ENCODE data around the gene SPAG16. TPM values are rescaled to one million over a fixed set of nuclear protein-coding genes. Genes with fewer than 3 reads are reported as not detected.

The SPAG16 gene
- total and polyA plus RNA-seq, 4 donors = 8.7 to 90.6 (median 21.6) TPM

DNA sequence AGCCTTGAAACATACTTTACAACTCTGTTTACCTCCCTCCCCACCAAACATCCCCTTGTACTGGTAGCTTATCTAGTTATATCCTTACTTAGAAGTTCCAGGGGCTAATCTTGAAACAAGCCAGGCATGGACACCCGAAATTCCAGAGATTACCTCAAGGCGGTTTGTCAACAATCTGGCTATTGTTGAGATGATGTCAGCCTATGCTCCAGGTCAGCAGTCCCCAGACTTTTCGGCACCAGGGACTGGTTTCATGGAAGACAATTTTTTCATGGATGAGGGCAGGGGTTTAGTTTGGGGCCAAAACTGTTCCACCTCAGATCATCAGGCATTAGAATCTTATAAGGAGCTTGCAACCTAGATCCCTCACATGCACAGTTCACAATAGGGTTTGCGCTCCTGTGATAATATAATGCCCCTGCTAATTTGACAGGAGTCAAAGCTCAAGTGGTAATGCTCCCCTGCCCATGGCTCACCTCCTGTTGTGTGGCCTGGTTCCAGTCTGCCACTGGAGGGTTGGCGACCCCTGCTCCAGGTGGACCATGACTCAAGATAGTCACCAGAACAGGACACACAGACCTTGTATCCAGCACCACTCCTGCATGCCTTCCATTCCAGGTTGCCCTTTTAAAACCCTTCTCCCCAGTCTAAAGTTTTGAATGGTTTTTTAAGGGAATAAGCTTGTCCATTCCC, 171.2 kb downstream of the SPAG16 start:
- no peak overlapping the region for H3K27ac ChIP-seq (ENCODE audit: low read depth in 1 of 2, low read length in 1 of 2)
- TF ChIP-seq, protein P1, sequence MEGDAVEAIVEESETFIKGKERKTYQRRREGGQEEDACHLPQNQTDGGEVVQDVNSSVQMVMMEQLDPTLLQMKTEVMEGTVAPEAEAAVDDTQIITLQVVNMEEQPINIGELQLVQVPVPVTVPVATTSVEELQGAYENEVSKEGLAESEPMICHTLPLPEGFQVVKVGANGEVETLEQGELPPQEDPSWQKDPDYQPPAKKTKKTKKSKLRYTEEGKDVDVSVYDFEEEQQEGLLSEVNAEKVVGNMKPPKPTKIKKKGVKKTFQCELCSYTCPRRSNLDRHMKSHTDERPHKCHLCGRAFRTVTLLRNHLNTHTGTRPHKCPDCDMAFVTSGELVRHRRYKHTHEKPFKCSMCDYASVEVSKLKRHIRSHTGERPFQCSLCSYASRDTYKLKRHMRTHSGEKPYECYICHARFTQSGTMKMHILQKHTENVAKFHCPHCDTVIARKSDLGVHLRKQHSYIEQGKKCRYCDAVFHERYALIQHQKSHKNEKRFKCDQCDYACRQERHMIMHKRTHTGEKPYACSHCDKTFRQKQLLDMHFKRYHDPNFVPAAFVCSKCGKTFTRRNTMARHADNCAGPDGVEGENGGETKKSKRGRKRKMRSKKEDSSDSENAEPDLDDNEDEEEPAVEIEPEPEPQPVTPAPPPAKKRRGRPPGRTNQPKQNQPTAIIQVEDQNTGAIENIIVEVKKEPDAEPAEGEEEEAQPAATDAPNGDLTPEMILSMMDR (IDR thresholded peaks at IDR 0.05; ENCODE audit: control extremely low read depth, extremely low read depth) = no peak
- WGBS, 2 donors = 75 to 87% methylated on average over 5 of the region's 5 CpGs

DNA sequence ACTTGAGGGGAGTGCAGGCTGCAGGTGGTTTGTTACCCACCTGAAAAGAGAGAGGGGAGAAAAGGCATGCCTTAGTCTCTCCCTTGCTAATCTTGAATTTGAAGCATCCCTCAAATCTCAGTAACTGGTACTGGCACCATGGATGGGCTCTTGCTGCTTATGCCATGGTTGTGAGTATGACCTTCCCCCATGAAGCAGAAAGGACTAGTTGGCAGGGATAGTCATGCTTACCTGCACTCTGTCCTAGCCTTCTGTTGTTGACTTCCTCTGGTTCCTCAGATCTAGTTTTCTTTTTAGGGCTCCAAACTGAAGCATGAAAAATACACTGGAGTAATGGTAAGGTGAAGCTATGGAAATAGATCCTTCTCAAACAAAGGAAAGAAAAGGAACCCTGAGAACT, 191.2 kb downstream of the SPAG16 start:
- Histone ChIP-seq H3K27me3 (ENCODE audit: control insufficient read depth in 3 of 3, insufficient read depth in 3 of 3, low read length in 2 of 3) (no peaks in the 10 kb centered on the region), H3K36me3 (ENCODE audit: control insufficient read depth in 4 of 4, insufficient read depth in 4 of 4, low read length in 4 of 4) (no peaks in the 10 kb centered on the region)

More for the DNA sequence above, 171.2 kb downstream of the SPAG16 start:
- H3K27me3 ChIP-seq (ENCODE audit: control insufficient read depth in 3 of 3, insufficient read depth in 3 of 3, low read length in 2 of 3) = no peaks in the 10 kb centered on the region
- H3K4me1 ChIP-seq (ENCODE audit: control insufficient read depth in 5 of 5, insufficient read depth in 5 of 5, low read length in 5 of 5) = no peaks in the 10 kb centered on the region
- H3K4me3 ChIP-seq = no peak overlapping the region
- no peak overlapping the region for H3K9ac ChIP-seq (ENCODE audit: insufficient read depth in 1 of 2, low read length in 2 of 2)
- no peaks in the 10 kb centered on the region for H3K36me3 ChIP-seq (ENCODE audit: control insufficient read depth in 4 of 4, insufficient read depth in 4 of 4, low read length in 4 of 4)
- DNase-seq (no peak), ATAC-seq (ENCODE audit: insufficient read depth, low FRiP score) (no peak)
- H3K9me3 ChIP-seq (ENCODE audit: control insufficient read depth in 4 of 4, insufficient read depth in 3 of 4, low read length in 3 of 4) = no peaks in the 10 kb centered on the region

DNA sequence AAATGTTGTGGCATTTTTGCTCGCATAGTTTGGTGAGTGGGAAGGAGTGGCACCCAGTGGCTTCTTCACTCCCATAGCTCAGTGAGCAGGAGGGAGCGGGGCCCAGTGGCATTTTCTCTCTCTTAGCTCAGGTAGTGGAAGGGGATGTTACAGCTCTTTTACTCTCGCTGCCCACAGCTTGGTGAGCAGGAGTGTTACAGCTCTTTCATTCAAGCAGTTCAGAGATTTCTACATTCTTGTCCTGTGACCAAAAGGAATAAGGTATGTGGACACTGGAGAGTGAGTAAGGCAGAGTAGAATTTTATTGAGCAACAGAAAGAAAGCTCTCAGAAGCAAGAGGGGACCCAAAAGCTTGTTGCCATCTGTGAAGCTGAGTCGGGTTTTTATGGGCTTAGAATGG, 192.4 kb downstream of the SPAG16 start:
- H3K36me3 ChIP-seq (ENCODE audit: control insufficient read depth in 4 of 4, insufficient read depth in 4 of 4, low read length in 4 of 4) = no peaks in the 10 kb centered on the region
- ATAC-seq (ENCODE audit: insufficient read depth, low FRiP score) = no peak
- TF ChIP-seq, protein P1 (IDR thresholded peaks at IDR 0.05; ENCODE audit: control extremely low read depth, extremely low read depth) = no peak
- H3K27me3 ChIP-seq (ENCODE audit: control insufficient read depth in 3 of 3, insufficient read depth in 3 of 3, low read length in 2 of 3) = no peaks in the 10 kb centered on the region
- H3K4me1 ChIP-seq (ENCODE audit: control insufficient read depth in 5 of 5, insufficient read depth in 5 of 5, low read length in 5 of 5) = no peaks in the 10 kb centered on the region
- 74 to 91% methylated on average over 4 of the region's 4 CpGs for WGBS, 2 donors
- H3K9ac ChIP-seq (ENCODE audit: insufficient read depth in 1 of 2, low read length in 2 of 2) = no peak overlapping the region
- H3K9me3 ChIP-seq (ENCODE audit: control insufficient read depth in 4 of 4, insufficient read depth in 3 of 4, low read length in 3 of 4) = peaks cover 0 to 20% (median 14%) of the 10 kb centered on the region in 4 donors
- no peak for DNase-seq
- H3K4me3 ChIP-seq = no peak overlapping the region
- no peak overlapping the region for H3K27ac ChIP-seq (ENCODE audit: low read depth in 1 of 2, low read length in 1 of 2)

More for the DNA sequence above, 191.2 kb downstream of the SPAG16 start:
- DNase-seq = no peak
- no peaks in the 10 kb centered on the region for H3K4me1 ChIP-seq (ENCODE audit: control insufficient read depth in 5 of 5, insufficient read depth in 5 of 5, low read length in 5 of 5)
- H3K27ac ChIP-seq (ENCODE audit: low read depth in 1 of 2, low read length in 1 of 2) = no peak overlapping the region
- no peak overlapping the region for H3K9ac ChIP-seq (ENCODE audit: insufficient read depth in 1 of 2, low read length in 2 of 2)
- TF ChIP-seq, protein P1 (IDR thresholded peaks at IDR 0.05; ENCODE audit: control extremely low read depth, extremely low read depth) = no peak
- ATAC-seq (ENCODE audit: insufficient read depth, low FRiP score) = no peak
- H3K9me3 ChIP-seq (ENCODE audit: control insufficient read depth in 4 of 4, insufficient read depth in 3 of 4, low read length in 3 of 4) = peaks cover 0 to 20% (median 14%) of the 10 kb centered on the region in 4 donors
- H3K4me3 ChIP-seq = no peak overlapping the region

DNA sequence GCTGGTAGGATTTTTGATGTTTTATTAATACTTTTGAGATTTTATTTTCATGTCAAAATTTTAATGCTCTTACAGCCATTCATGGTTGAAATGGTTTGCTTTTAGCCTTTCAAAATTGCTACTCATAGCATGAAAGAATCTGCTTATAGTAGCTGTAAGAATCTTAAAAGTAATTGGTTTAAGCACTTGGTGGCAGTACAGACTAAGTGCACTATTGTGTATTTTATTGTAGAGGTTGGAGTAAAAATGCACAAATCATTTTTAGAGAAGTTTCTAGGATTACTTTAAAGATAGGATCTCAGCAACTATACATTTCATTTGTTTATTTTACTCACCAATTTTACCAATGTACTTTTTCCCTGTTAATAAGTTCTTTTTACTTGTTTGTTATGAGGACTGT, 205.8 kb downstream of the SPAG16 start:
- TF ChIP-seq, protein P1 (IDR thresholded peaks at IDR 0.05; ENCODE audit: control extremely low read depth, extremely low read depth) = no peak
- peak in 2 of 3 donors; percentile 0 to 4 for DNase-seq
- Histone ChIP-seq H3K4me3 (no peak overlapping the region), H3K9ac (ENCODE audit: insufficient read depth in 1 of 2, low read length in 2 of 2) (no peak overlapping the region), H3K36me3 (ENCODE audit: control insufficient read depth in 4 of 4, insufficient read depth in 4 of 4, low read length in 4 of 4) (no peaks in the 10 kb centered on the region), H3K27ac (ENCODE audit: low read depth in 1 of 2, low read length in 1 of 2) (no peak overlapping the region), H3K9me3 (ENCODE audit: control insufficient read depth in 4 of 4, insufficient read depth in 3 of 4, low read length in 3 of 4) (no peaks in the 10 kb centered on the region), H3K27me3 (ENCODE audit: control insufficient read depth in 3 of 3, insufficient read depth in 3 of 3, low read length in 2 of 3) (no peaks in the 10 kb centered on the region), H3K4me1 (ENCODE audit: control insufficient read depth in 5 of 5, insufficient read depth in 5 of 5, low read length in 5 of 5) (no peaks in the 10 kb centered on the region)
- ATAC-seq (ENCODE audit: insufficient read depth, low FRiP score) = no peak

Data from lung (tissue), 12 donors.